GM13977 (cell line): ENCODE measurements around the gene SP100.

Source experiments
- DNase-seq: peaks from one replicate; pipeline ENCODE4 v3.0.0; 2012; ENCODE audit warnings: low spot score
- in situ Hi-C: fragments of 300-500 bp; cut with MboI; formaldehyde crosslinking; loops from one replicate; pipeline ENCODE4 v1.12.0; 2022; ENCODE audit warnings: low sequenced_read_pairs, low pct_unique_long_range_greater_than_20kb, mixed read lengths, inconsistent platforms; ENCODE audit not compliant: unreplicated experiment
- TF ChIP-seq, protein P1 (sequence below): IDR thresholded peaks from 2 replicates; pipeline ENCODE4 v1.5.1; 2012; ENCODE audit warnings: mild to moderate bottlenecking, control low read depth; ENCODE audit not compliant: insufficient read depth; ENCODE audit errors: extremely low read depth, missing control alignments

Gene SP100

DNA sequence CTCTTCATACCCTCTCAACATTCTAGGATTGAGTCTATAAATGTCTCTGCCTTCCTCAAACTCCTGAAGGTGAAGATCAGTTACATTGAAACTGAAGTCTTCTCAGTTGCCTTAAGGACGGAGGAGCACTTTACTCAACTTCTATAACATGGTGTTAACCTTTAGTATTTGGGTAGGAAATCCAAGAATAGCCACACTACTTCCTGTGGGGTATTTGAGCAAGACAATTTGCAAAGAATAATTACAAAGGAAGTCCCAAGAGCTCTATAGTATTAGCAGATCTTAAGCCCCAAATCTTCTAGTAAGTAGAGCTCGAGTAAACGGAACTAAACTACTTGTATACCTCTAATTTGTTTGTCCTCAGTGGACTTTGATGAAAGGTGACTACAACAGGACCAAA lies 80.9 kb downstream of the SP100 start:
- in situ Hi-C loops, result no loop called here
- no peak for DNase-seq
- TF ChIP-seq, protein P1, sequence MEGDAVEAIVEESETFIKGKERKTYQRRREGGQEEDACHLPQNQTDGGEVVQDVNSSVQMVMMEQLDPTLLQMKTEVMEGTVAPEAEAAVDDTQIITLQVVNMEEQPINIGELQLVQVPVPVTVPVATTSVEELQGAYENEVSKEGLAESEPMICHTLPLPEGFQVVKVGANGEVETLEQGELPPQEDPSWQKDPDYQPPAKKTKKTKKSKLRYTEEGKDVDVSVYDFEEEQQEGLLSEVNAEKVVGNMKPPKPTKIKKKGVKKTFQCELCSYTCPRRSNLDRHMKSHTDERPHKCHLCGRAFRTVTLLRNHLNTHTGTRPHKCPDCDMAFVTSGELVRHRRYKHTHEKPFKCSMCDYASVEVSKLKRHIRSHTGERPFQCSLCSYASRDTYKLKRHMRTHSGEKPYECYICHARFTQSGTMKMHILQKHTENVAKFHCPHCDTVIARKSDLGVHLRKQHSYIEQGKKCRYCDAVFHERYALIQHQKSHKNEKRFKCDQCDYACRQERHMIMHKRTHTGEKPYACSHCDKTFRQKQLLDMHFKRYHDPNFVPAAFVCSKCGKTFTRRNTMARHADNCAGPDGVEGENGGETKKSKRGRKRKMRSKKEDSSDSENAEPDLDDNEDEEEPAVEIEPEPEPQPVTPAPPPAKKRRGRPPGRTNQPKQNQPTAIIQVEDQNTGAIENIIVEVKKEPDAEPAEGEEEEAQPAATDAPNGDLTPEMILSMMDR, result no peak

DNA sequence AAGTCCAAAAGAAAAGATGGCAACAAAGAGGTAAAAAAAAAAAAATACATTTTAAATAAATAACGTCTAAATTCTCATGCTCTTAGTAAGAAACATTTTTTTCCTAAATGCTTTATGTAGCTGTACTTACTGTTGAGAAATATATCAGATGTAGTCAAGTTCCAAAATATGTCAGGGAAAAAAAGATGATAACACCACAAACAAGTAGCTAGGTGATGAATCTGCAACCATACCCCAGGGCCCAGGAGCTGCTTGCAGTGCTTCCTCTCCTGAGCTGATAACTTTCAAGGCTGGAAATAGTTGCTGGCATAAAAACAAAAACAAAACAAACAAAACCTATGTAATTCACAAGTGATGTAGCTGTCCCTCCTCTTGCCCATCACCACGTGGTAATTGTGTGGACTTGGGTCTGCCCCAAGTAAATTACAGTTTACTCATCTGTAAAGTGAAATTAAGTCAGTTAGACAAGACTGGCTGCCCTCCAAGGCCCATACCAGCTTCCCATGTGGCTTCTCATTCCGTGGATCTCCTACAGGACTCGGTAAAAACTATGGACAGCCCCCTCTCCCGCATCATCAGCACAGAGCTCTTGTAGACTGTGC lies 82.6 kb downstream of the SP100 start:
- TF ChIP-seq, protein P1, result no peak
- in situ Hi-C loops, result no loop called here
- DNase-seq, result no peak

DNA sequence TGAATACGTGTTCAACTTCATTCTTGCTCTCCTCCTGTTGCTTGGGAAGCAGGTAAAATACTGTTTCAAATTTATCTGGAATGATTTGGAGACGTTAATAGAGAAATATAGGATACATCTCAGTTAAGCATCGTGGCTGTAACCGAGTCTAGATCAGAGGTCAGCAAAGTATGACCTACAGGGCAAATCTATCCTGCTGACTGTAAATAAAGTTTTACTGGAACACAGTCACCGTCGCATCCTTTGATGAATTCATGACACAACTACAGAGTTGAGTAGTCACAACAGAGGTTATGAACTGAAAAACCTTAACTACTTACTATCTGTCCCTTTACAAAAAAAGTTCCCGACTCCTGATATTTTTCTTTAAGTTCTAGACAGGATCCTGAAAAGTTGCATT lies 86.6 kb downstream of the SP100 start:
- in situ Hi-C loops, result no loop called here
- no peak for DNase-seq
- TF ChIP-seq, protein P1, result no peak

DNA sequence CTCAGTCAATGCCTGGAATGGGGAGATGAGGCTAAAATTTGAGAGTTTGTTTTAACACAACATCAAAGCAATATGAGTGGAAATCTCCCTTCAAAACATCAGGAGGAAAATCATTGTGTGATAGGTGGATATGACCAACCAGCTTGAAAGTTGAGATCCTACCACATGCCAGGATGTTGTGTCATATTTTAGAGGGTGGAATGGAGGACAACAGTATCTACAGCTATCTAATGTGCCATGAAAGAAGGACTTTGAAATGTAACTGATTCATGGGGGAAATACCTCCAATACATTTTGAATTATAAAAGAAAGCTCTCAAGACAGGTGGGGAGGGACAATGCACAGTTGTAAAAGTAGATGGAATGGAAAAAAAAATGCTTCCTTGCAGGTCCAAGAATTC lies 87.8 kb downstream of the SP100 start:
- DNase-seq, result no peak
- TF ChIP-seq, protein P1, result no peak
- in situ Hi-C loops, result no loop called here

DNA sequence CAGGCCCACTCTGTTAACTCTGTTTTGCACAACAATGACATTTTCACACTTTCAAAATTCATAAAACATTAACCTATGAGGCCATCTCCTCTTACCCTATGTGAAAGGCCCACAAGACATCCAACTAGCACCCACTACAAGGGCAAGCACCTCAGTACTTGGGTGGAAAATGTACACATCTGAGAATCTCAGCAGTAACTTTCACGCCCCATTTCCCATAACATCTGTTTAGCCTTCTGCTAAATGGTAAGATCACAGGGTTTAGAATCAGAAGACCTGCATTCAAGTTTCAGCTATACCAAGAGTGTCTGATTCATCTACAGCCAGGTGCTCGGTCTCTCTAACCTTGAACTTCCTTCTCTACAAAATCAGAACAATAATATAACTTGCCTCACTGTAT lies 89.2 kb downstream of the SP100 start:
- TF ChIP-seq, protein P1, result no peak
- in situ Hi-C loops, result no loop called here
- DNase-seq, result peak; percentile 13

DNA sequence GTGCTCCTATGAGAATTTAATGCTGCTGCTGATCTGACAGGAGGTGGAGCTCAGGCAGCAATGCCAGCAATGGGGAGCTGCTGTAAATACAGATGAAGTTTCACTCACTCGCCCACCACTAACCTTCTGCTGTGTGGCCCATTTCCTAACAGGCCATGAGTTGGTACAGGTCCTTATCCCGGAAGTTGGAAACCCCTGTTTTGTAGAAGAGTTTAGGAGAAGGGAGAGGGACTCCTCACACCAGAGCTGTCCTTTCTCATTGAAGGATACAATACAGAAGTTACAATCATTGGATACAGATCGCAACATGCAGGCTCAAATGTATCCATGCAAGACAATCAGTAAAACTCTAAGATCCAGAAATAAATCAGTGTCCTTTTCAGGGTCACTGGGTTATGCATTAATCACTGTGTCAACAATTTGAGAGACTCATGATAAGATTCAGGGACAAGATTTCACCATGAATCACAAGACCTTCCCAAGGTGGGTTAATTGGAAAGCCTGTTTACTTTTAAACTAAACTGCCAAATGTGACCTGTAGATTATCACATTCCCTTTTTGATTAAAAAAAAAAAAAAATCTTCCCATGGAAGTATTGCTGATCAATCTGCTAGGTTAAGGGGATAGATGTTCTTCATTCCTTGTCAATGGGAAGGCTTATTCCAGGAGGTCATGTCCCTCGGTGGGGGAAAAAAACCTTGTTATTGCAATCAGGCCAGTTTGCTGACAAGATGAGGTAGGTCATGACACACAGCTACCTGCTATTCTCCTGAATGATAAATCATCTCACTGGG lies 97.2 kb downstream of the SP100 start:
- DNase-seq, result no peak
- in situ Hi-C loops, result no loop called here
- TF ChIP-seq, protein P1, result no peak
